H9 (cell line): ENCODE results near the gene VAV3. TPM values are rescaled to one million over a fixed set of nuclear protein-coding genes. Genes with fewer than 3 reads are reported as not detected.

Experiments used
- DNase-seq: peaks from one replicate; pipeline ENCODE4 v3.0.0-alpha.2; 2017
- H2AFZ ChIP-seq: one replicate; pipeline ENCODE4 v1.6.1; 2013; ENCODE audit warnings: mild to moderate bottlenecking, low read length, control low read depth, moderate library complexity
- H2AK5ac ChIP-seq: 2 replicates; pipeline ENCODE4 v1.6.1; 2013; ENCODE audit warnings: low read length, control low read depth, mixed read lengths; ENCODE audit not compliant: insufficient read length
- H2BK120ac ChIP-seq: one replicate; pipeline ENCODE4 v1.6.1; 2013; ENCODE audit warnings: low read depth, mild to moderate bottlenecking, low read length, control low read depth, inconsistent platforms; ENCODE audit not compliant: poor library complexity, severe bottlenecking
- H2BK12ac ChIP-seq: 2 replicates; pipeline ENCODE4 v1.6.1; 2013; ENCODE audit warnings: low read length, control low read depth, mixed read lengths, low read depth; ENCODE audit not compliant: insufficient read length
- H2BK15ac ChIP-seq: 2 replicates; pipeline ENCODE4 v1.6.1; 2013; ENCODE audit warnings: low read depth, low read length, control low read depth
- H2BK20ac ChIP-seq: one replicate; pipeline ENCODE4 v1.6.1; 2013; ENCODE audit warnings: low read depth, mild to moderate bottlenecking, low read length, control low read depth, inconsistent platforms; ENCODE audit not compliant: poor library complexity, severe bottlenecking
- H2BK5ac ChIP-seq: 2 replicates; pipeline ENCODE4 v1.6.1; 2013; ENCODE audit warnings: low read length, control low read depth, mixed read lengths; ENCODE audit not compliant: insufficient read length
- H3K14ac ChIP-seq: 2 replicates; pipeline ENCODE4 v1.6.1; 2013; ENCODE audit warnings: low read length, control low read depth; ENCODE audit not compliant: insufficient read depth
- H3K18ac ChIP-seq: 2 replicates; pipeline ENCODE4 v1.6.1; 2013; ENCODE audit warnings: low read depth, mild to moderate bottlenecking, mixed read lengths, low read length, control low read depth; ENCODE audit not compliant: insufficient read length
- H3K23ac ChIP-seq: 2 replicates; pipeline ENCODE4 v1.6.1; 2013; ENCODE audit warnings: low read length, control low read depth, mixed read lengths, low read depth; ENCODE audit not compliant: insufficient read length
- H3K23me2 ChIP-seq: 2 replicates; pipeline ENCODE4 v1.6.1; 2013; ENCODE audit warnings: low read depth, mild to moderate bottlenecking, mixed read lengths, low read length, control low read depth; ENCODE audit not compliant: insufficient read length, poor library complexity, severe bottlenecking
- H3K27ac ChIP-seq: 2 replicates; pipeline ENCODE4 v1.5.1; 2013; ENCODE audit warnings: low read length, control low read depth, mixed read lengths, low read depth; ENCODE audit not compliant: insufficient read length
- H3K27me3 ChIP-seq: 2 replicates; pipeline ENCODE4 v1.6.1; 2013; ENCODE audit warnings: low read length, control low read depth, inconsistent platforms; ENCODE audit not compliant: insufficient read depth
- H3K4ac ChIP-seq: 2 replicates; pipeline ENCODE4 v1.6.1; 2013; ENCODE audit warnings: low read depth, mild to moderate bottlenecking, control low read depth, inconsistent platforms, low read length, moderate library complexity
- H3K4me1 ChIP-seq: 2 replicates; pipeline ENCODE4 v1.6.1; 2013; ENCODE audit warnings: low read length, control low read depth, inconsistent platforms; ENCODE audit not compliant: insufficient read depth
- H3K4me2 ChIP-seq: 2 replicates; pipeline ENCODE4 v1.6.1; 2013; ENCODE audit warnings: low read length, control low read depth, mixed read lengths; ENCODE audit not compliant: insufficient read length, insufficient read depth
- H3K56ac ChIP-seq: 2 replicates; pipeline ENCODE4 v1.6.1; 2013; ENCODE audit warnings: low read depth, mild to moderate bottlenecking, mixed read lengths, low read length, control low read depth; ENCODE audit not compliant: insufficient read length
- H3K79me1 ChIP-seq: 2 replicates; pipeline ENCODE4 v1.6.1; 2013; ENCODE audit warnings: low read depth, mild to moderate bottlenecking, moderate library complexity, low read length, control low read depth, inconsistent platforms; ENCODE audit not compliant: insufficient read depth, poor library complexity, severe bottlenecking
- H3K79me2 ChIP-seq: 2 replicates; pipeline ENCODE4 v1.6.1; 2013; ENCODE audit warnings: low read length, control low read depth, inconsistent platforms; ENCODE audit not compliant: insufficient read depth
- H3K9ac ChIP-seq: 2 replicates; pipeline ENCODE4 v1.6.1; 2013; ENCODE audit warnings: low read length, control low read depth, mixed read lengths; ENCODE audit not compliant: insufficient read length; ENCODE audit errors: extremely low read depth
- H3K9me3 ChIP-seq: one replicate; pipeline ENCODE4 v1.6.1; 2013; ENCODE audit warnings: low read depth, low read length, inconsistent platforms; ENCODE audit not compliant: control insufficient read depth
- H3T11ph ChIP-seq: one replicate; pipeline ENCODE4 v1.6.1; 2013; ENCODE audit warnings: mild to moderate bottlenecking, low read length, control low read depth, inconsistent platforms
- H4K20me1 ChIP-seq: one replicate; pipeline ENCODE4 v1.6.1; 2013; ENCODE audit not compliant: control insufficient read depth, insufficient read length, insufficient read depth
- H4K5ac ChIP-seq: 2 replicates; pipeline ENCODE4 v1.6.1; 2013; ENCODE audit warnings: low read depth, mild to moderate bottlenecking, mixed read lengths, low read length, control low read depth; ENCODE audit not compliant: insufficient read length
- H4K8ac ChIP-seq: replicated peaks from 2 replicates; pipeline ENCODE4 v1.6.1; 2013; ENCODE audit warnings: low read length, control low read depth, mixed read lengths, low read depth; ENCODE audit not compliant: insufficient read length
- H4K91ac ChIP-seq: 2 replicates; pipeline ENCODE4 v1.6.1; 2013; ENCODE audit warnings: low read depth, mild to moderate bottlenecking, moderate library complexity, mixed read lengths, low read length, control low read depth; ENCODE audit not compliant: insufficient read length
- H3K27ac Mint-ChIP-seq, 3 experiments: 2 replicates in 2 of 3; 3 replicates in 1 of 3; pipeline ENCODE4 v1.8.0; 2020 to 2021; ENCODE audit warnings: mixed read lengths in 3 of 3, mild to moderate bottlenecking in 1 of 3, moderate library complexity in 1 of 3
- H3K27me3 Mint-ChIP-seq: 2 replicates; pipeline ENCODE4 v1.8.0; 2021; ENCODE audit warnings: low read depth, mild to moderate bottlenecking, moderate library complexity, mixed read lengths
- H3K36me3 Mint-ChIP-seq, 3 experiments: 2 replicates in 2 of 3; 3 replicates in 1 of 3; pipeline ENCODE4 v1.8.0; 2020 to 2021; ENCODE audit warnings: low read depth in 3 of 3, mixed read lengths in 3 of 3; ENCODE audit not compliant: insufficient read depth in 1 of 3
- H3K4me1 Mint-ChIP-seq, 2 experiments: 2 replicates each; pipeline ENCODE4 v1.8.0; 2020; ENCODE audit warnings: mixed read lengths in 2 of 2
- H3K4me3 Mint-ChIP-seq, 2 experiments: 2 replicates in 1 of 2; 3 replicates in 1 of 2; pipeline ENCODE4 v1.8.0; 2020 to 2021; ENCODE audit warnings: mild to moderate bottlenecking in 2 of 2, mixed read lengths in 2 of 2, moderate library complexity in 1 of 2
- H3K9me3 Mint-ChIP-seq, 2 experiments: 2 replicates in 1 of 2; 3 replicates in 1 of 2; pipeline ENCODE4 v1.8.0; 2020; ENCODE audit warnings: mild to moderate bottlenecking in 2 of 2, mixed read lengths in 2 of 2, moderate library complexity in 1 of 2
- WGBS: extraction: QIAGEN DNeasy Blood & Tissue Kit; methylation state at CpG from one replicate; pipeline ENCODE4 v1.1.7; 2013; ENCODE audit warnings: missing lambda C conversion rate, low lambda C conversion rate, mixed read lengths; ENCODE audit not compliant: insufficient read length; ENCODE audit errors: extremely low coverage; 5-methylcytosine and 5-hydroxymethylcytosine counted together
- total RNA-seq: library from RNA; stranded (reverse); gene quantifications from 2 replicates; pipeline ENCODE4 v1.2.1, GENCODE V29; 2021
- TF ChIP-seq, protein P1 (sequence below): fragments of 200-600 bp; sonication (generic); conservative IDR thresholded peaks from 3 replicates; pipeline ENCODE4 v1.8.0; 2021; ENCODE audit warnings: antibody characterized with exemption, mild to moderate bottlenecking

Gene VAV3
- total RNA-seq, 1 experiment from 2014 or later = 5.1 TPM

DNA sequence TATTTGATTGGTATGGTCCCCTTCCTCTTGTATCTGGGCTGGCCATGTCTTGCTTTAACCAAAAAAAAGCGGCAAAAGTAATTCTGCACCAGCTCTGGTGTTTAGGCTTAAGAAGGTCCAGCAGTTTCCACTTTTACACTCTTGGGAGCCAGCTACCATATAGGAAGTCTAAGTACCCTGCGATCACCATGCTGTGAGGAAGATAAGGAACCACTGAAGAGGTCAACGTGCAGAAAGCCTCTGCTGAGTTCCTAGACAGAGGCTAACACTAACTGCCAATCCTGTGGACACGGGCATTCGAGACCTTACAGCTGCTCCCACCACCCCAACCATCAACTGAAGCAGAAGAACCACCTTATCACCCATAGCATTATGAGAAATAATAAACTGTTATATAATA lies 331.4 kb downstream of the VAV3 start:
- Histone ChIP-seq H3K27me3 (no peaks in the 10 kb centered on the region), H4K20me1 (no peaks in the 10 kb centered on the region), H3K23ac (no peak overlapping the region), H3K23me2 (no peaks in the 10 kb centered on the region), H3K4me1 (no peaks in the 10 kb centered on the region), H2BK20ac (no peak overlapping the region), H4K8ac (no peak overlapping the region), H3T11ph (no peak overlapping the region), H3K9me3 (no peaks in the 10 kb centered on the region), H3K79me2 (no peaks in the 10 kb centered on the region), H3K56ac (no peak overlapping the region), H3K79me1 (no peaks in the 10 kb centered on the region), H3K14ac (no peak overlapping the region), H2AFZ (no peak overlapping the region), H3K4me2 (no peak overlapping the region), H3K27ac (no peak overlapping the region), H2BK12ac (no peak overlapping the region), H4K91ac (no peak overlapping the region), H4K5ac (no peak overlapping the region), H3K4ac (no peak overlapping the region), H2BK15ac (no peak overlapping the region), H2BK120ac (no peak overlapping the region), H3K9ac (no peak overlapping the region), H2AK5ac (no peak overlapping the region), H3K18ac (no peak overlapping the region), H2BK5ac (no peak overlapping the region)
- no peaks in the 10 kb centered on the region for H3K27me3 Mint-ChIP-seq
- DNase-seq = no peak
- TF ChIP-seq, protein P1, sequence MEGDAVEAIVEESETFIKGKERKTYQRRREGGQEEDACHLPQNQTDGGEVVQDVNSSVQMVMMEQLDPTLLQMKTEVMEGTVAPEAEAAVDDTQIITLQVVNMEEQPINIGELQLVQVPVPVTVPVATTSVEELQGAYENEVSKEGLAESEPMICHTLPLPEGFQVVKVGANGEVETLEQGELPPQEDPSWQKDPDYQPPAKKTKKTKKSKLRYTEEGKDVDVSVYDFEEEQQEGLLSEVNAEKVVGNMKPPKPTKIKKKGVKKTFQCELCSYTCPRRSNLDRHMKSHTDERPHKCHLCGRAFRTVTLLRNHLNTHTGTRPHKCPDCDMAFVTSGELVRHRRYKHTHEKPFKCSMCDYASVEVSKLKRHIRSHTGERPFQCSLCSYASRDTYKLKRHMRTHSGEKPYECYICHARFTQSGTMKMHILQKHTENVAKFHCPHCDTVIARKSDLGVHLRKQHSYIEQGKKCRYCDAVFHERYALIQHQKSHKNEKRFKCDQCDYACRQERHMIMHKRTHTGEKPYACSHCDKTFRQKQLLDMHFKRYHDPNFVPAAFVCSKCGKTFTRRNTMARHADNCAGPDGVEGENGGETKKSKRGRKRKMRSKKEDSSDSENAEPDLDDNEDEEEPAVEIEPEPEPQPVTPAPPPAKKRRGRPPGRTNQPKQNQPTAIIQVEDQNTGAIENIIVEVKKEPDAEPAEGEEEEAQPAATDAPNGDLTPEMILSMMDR = no peak
- peaks cover 0 to 4% of the 10 kb centered on the region in 2 experiments; a peak in 2 of 4 replicates for H3K4me1 Mint-ChIP-seq
- H3K4me3 Mint-ChIP-seq = no peak overlapping the region
- H3K27ac Mint-ChIP-seq = no peak overlapping the region
- peaks cover 0 to 2% of the 10 kb centered on the region in 2 experiments; a peak in 1 of 5 replicates for H3K9me3 Mint-ChIP-seq
- H3K36me3 Mint-ChIP-seq = no peaks in the 10 kb centered on the region
- no CpG with 5 or more reads among the region's 5 CpGs for WGBS
